WTC11 (cell line): ENCODE results near the gene SNTB2. TPM values are rescaled to one million over a fixed set of nuclear protein-coding genes. Genes with fewer than 3 reads are reported as not detected.

ENCODE experiments used
- ATAC-seq: fragments of 200-7000 bp; cut with Tn5 transposase; 2 replicates; pipeline ENCODE4 v1.10.0; 2021; ENCODE audit warnings: mild to moderate bottlenecking, moderate library complexity
- CTCF ChIA-PET: fragments of 300-600 bp; sonication (Branson Sonifier 250); formaldehyde crosslinking; loops from one replicate; lab custom pipeline; 2021; ENCODE audit warnings: antibody characterized with exemption; lab: Charles Lee
- POLR2A ChIA-PET: fragments of 350-600 bp; sonication (Branson Sonifier 250); formaldehyde crosslinking; loops from one replicate; lab custom pipeline; 2021; ENCODE audit warnings: antibody characterized with exemption; lab: Charles Lee
- DNase-seq: peaks from one replicate; pipeline ENCODE4 v3.0.0; 2021; ENCODE audit warnings: low spot score
- H3K27ac Mint-ChIP-seq: 2 replicates; pipeline ENCODE4 v1.8.0; 2021; ENCODE audit warnings: mixed read lengths
- H3K27me3 Mint-ChIP-seq: 2 replicates; pipeline ENCODE4 v1.8.0; 2021; ENCODE audit warnings: low read depth, mild to moderate bottlenecking, moderate library complexity, mixed read lengths
- H3K36me3 Mint-ChIP-seq: 2 replicates; pipeline ENCODE4 v1.8.0; 2021; ENCODE audit warnings: mixed read lengths
- H3K4me1 Mint-ChIP-seq: 2 replicates; pipeline ENCODE4 v1.8.0; 2022; ENCODE audit warnings: mixed read lengths
- H3K4me3 Mint-ChIP-seq: 2 replicates; pipeline ENCODE4 v1.8.0; 2021; ENCODE audit warnings: mild to moderate bottlenecking, moderate library complexity, mixed read lengths
- H3K9me3 Mint-ChIP-seq: 2 replicates; pipeline ENCODE4 v1.8.0; 2021; ENCODE audit warnings: mixed read lengths
- CBFB ChIP-seq: sonication (generic); formaldehyde crosslinking; IDR thresholded peaks from 2 replicates; pipeline ENCODE4 v1.8.1; 2022; ENCODE audit warnings: mild to moderate bottlenecking, low read depth, missing genetic modification reagents
- EMX1 ChIP-seq: fragments of 250-450 bp; sonication (Bioruptor Pico); IDR thresholded peaks from 2 replicates; pipeline ENCODE4 v1.8.0; 2021; ENCODE audit warnings: mild to moderate bottlenecking
- ESRRA ChIP-seq: sonication (generic); formaldehyde crosslinking; IDR thresholded peaks from 2 replicates; pipeline ENCODE4 v1.8.1; 2022; ENCODE audit warnings: mild to moderate bottlenecking, missing genetic modification reagents, borderline replicate concordance
- GABPB1 ChIP-seq: sonication (generic); formaldehyde crosslinking; IDR thresholded peaks from 2 replicates; pipeline ENCODE4 v1.8.1; 2023; ENCODE audit warnings: mild to moderate bottlenecking, missing genetic modification reagents
- JUN ChIP-seq: sonication (generic); formaldehyde crosslinking; IDR thresholded peaks from 2 replicates; pipeline ENCODE4 v1.8.0; 2023; ENCODE audit warnings: mild to moderate bottlenecking, missing genetic modification reagents
- MYBL2 ChIP-seq: sonication (generic); formaldehyde crosslinking; IDR thresholded peaks from 2 replicates; pipeline ENCODE4 v1.8.1; 2023; ENCODE audit warnings: mild to moderate bottlenecking, moderate library complexity, missing genetic modification reagents
- NFATC4 ChIP-seq: fragments of 250-450 bp; sonication (Bioruptor Pico); IDR thresholded peaks from 2 replicates; pipeline ENCODE4 v1.9.0; 2021; ENCODE audit warnings: mild to moderate bottlenecking
- TEAD1 ChIP-seq: sonication (generic); formaldehyde crosslinking; IDR thresholded peaks from 2 replicates; pipeline ENCODE4 v1.8.0; 2022; ENCODE audit warnings: mild to moderate bottlenecking, missing genetic modification reagents
- ZBTB21 ChIP-seq: sonication (generic); formaldehyde crosslinking; IDR thresholded peaks from 2 replicates; pipeline ENCODE4 v1.8.1; 2023; ENCODE audit warnings: mild to moderate bottlenecking, missing genetic modification reagents, borderline replicate concordance
- ZNF219 ChIP-seq: sonication (generic); formaldehyde crosslinking; IDR thresholded peaks from 2 replicates; pipeline ENCODE4 v1.8.0; 2023; ENCODE audit warnings: missing genetic modification reagents, mild to moderate bottlenecking, borderline replicate concordance
- ZNF232 ChIP-seq: sonication (generic); formaldehyde crosslinking; IDR thresholded peaks from 2 replicates; pipeline ENCODE4 v1.8.0; 2022; ENCODE audit warnings: mild to moderate bottlenecking, missing genetic modification reagents
- ZNF317 ChIP-seq: sonication (generic); formaldehyde crosslinking; IDR thresholded peaks from 2 replicates; pipeline ENCODE4 v1.8.1; 2023; ENCODE audit warnings: low read depth, mild to moderate bottlenecking, moderate library complexity, missing genetic modification reagents, borderline replicate concordance
- total RNA-seq: library from RNA; stranded (reverse); gene quantifications from 3 replicates; pipeline ENCODE4 v1.2.3, GENCODE V29; 2021
- TF ChIP-seq, protein P1 (sequence below): fragments of 200-600 bp; IDR thresholded peaks from 2 replicates; pipeline ENCODE4 v1.8.0; 2022; ENCODE audit warnings: antibody characterized with exemption
- TF ChIP-seq, protein P2 (sequence below): sonication (generic); formaldehyde crosslinking; IDR thresholded peaks from 2 replicates; pipeline ENCODE4 v1.8.0; 2022; ENCODE audit warnings: missing genetic modification reagents
- TF ChIP-seq, protein P3 (sequence below): sonication (generic); formaldehyde crosslinking; IDR thresholded peaks from 2 replicates; pipeline ENCODE4 v1.8.1; 2022; ENCODE audit warnings: mild to moderate bottlenecking, missing genetic modification reagents, moderate library complexity, borderline replicate concordance
- TF ChIP-seq, protein P4 (sequence below): sonication (generic); formaldehyde crosslinking; IDR thresholded peaks from 2 replicates; pipeline ENCODE4 v1.8.0; 2022; ENCODE audit warnings: mild to moderate bottlenecking, missing genetic modification reagents
- TF ChIP-seq, protein P5 (sequence below): sonication (generic); formaldehyde crosslinking; IDR thresholded peaks from 2 replicates; pipeline ENCODE4 v1.8.1; 2023; ENCODE audit warnings: mild to moderate bottlenecking, missing genetic modification reagents, moderate library complexity
- TF ChIP-seq, protein P6 (sequence below): sonication (generic); formaldehyde crosslinking; IDR thresholded peaks from 2 replicates; pipeline ENCODE4 v1.8.1; 2023; ENCODE audit warnings: mild to moderate bottlenecking, moderate library complexity, missing genetic modification reagents
- TF ChIP-seq, protein P7 (sequence below): sonication (generic); formaldehyde crosslinking; IDR thresholded peaks from 2 replicates; pipeline ENCODE4 v1.8.1; 2023; ENCODE audit warnings: mild to moderate bottlenecking, missing genetic modification reagents

SNTB2 gene
- total RNA-seq, 1 experiment from 2014 or later = 23.7 TPM

DNA sequence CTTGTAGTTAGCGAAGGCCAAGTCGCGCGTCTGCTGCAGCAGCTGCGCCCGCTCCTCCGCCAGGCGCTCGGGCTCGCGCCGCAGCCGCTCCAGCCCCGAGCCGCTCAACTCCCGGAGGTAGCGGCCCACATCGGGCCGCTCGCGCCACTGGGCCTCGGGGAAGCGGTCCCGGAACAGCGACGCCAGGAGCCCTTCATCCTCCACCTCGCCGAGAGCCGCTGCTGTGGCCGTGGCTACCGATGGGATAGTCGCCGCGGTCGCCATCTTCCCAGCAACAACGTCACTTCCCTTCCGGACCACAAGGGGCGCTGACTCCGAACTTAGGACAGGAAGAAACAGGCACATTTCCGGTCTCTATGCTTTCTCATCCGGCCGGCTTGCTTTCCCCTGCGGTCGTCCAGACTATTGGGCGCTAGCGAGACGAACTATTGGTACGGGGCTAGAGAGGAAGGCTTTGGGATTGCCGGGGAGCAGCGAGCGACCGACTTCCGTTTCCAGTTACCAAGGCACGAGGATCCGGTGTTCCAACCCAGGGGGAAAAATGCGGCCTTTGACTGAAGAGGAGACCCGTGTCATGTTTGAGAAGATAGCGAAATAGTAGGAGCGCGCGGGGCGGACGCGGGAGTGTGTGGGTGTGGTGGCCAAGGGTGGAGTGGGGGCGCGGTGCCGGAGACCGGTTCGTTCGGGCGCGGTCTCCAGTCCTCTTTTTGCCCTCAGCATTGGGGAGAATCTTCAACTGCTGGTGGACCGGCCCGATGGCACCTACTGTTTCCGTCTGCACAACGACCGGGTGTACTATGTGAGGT is 152.5 kb downstream of the SNTB2 start, which contains the start of the genes COG8 and NIP7:
COG8 (minus strand) TSS at position 276 of the 806 bp plus-strand sequence; CDS start at position 264, 12 bp downstream.
NIP7 (plus strand) TSS at position 484 of the 806 bp plus-strand sequence; CDS start at position 542, 58 bp downstream.
- CTCF ChIA-PET = interaction anchor here (0.6 kb wide), 1 partner anchor 10 kb away, joined by 3 read pairs; no protein-coding TSS in a partner anchor
- peaks cover 47% of the 10 kb centered on the region for H3K36me3 Mint-ChIP-seq
- no peaks in the 10 kb centered on the region for H3K27me3 Mint-ChIP-seq
- TF ChIP-seq ZBTB21 (peak; percentile 40; the same call in 1 of the 2 replicates), JUN (CRISPR knock-in tag) (no peak), ESRRA (no peak), GABPB1 (peak; percentile 88), EMX1 (CRISPR knock-in tag) (no peak), CBFB (peak; percentile 94; the same call in 1 of the 2 replicates), ZNF317 (CRISPR knock-in tag) (no peak), ZNF232 (0 out of 2 replicates have a peak, but pooled peaks have one; percentile 58), TEAD1 (peak; percentile 12; the same call in 1 of the 2 replicates), NFATC4 (CRISPR knock-in tag) (no peak), MYBL2 (CRISPR knock-in tag) (0 out of 2 replicates have a peak, but pooled peaks have one; percentile 79), ZNF219 (0 out of 2 replicates have a peak, but pooled peaks have one; percentile 44)
- TF ChIP-seq, protein P1, sequence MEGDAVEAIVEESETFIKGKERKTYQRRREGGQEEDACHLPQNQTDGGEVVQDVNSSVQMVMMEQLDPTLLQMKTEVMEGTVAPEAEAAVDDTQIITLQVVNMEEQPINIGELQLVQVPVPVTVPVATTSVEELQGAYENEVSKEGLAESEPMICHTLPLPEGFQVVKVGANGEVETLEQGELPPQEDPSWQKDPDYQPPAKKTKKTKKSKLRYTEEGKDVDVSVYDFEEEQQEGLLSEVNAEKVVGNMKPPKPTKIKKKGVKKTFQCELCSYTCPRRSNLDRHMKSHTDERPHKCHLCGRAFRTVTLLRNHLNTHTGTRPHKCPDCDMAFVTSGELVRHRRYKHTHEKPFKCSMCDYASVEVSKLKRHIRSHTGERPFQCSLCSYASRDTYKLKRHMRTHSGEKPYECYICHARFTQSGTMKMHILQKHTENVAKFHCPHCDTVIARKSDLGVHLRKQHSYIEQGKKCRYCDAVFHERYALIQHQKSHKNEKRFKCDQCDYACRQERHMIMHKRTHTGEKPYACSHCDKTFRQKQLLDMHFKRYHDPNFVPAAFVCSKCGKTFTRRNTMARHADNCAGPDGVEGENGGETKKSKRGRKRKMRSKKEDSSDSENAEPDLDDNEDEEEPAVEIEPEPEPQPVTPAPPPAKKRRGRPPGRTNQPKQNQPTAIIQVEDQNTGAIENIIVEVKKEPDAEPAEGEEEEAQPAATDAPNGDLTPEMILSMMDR = peak; percentile 89
- TF ChIP-seq, protein P2, sequence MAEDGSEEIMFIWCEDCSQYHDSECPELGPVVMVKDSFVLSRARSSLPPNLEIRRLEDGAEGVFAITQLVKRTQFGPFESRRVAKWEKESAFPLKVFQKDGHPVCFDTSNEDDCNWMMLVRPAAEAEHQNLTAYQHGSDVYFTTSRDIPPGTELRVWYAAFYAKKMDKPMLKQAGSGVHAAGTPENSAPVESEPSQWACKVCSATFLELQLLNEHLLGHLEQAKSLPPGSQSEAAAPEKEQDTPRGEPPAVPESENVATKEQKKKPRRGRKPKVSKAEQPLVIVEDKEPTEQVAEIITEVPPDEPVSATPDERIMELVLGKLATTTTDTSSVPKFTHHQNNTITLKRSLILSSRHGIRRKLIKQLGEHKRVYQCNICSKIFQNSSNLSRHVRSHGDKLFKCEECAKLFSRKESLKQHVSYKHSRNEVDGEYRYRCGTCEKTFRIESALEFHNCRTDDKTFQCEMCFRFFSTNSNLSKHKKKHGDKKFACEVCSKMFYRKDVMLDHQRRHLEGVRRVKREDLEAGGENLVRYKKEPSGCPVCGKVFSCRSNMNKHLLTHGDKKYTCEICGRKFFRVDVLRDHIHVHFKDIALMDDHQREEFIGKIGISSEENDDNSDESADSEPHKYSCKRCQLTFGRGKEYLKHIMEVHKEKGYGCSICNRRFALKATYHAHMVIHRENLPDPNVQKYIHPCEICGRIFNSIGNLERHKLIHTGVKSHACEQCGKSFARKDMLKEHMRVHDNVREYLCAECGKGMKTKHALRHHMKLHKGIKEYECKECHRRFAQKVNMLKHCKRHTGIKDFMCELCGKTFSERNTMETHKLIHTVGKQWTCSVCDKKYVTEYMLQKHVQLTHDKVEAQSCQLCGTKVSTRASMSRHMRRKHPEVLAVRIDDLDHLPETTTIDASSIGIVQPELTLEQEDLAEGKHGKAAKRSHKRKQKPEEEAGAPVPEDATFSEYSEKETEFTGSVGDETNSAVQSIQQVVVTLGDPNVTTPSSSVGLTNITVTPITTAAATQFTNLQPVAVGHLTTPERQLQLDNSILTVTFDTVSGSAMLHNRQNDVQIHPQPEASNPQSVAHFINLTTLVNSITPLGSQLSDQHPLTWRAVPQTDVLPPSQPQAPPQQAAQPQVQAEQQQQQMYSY = 0 out of 2 replicates have a peak, but pooled peaks have one; percentile 18
- TF ChIP-seq, protein P3, sequence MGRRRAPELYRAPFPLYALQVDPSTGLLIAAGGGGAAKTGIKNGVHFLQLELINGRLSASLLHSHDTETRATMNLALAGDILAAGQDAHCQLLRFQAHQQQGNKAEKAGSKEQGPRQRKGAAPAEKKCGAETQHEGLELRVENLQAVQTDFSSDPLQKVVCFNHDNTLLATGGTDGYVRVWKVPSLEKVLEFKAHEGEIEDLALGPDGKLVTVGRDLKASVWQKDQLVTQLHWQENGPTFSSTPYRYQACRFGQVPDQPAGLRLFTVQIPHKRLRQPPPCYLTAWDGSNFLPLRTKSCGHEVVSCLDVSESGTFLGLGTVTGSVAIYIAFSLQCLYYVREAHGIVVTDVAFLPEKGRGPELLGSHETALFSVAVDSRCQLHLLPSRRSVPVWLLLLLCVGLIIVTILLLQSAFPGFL (CRISPR knock-in tag) = 0 out of 2 replicates have a peak, but pooled peaks have one; percentile 5
- TF ChIP-seq, protein P4, sequence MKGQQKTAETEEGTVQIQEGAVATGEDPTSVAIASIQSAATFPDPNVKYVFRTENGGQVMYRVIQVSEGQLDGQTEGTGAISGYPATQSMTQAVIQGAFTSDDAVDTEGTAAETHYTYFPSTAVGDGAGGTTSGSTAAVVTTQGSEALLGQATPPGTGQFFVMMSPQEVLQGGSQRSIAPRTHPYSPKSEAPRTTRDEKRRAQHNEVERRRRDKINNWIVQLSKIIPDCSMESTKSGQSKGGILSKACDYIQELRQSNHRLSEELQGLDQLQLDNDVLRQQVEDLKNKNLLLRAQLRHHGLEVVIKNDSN (CRISPR knock-in tag) = peak; percentile 57; the same call in 1 of the 2 replicates
- TF ChIP-seq, protein P5, sequence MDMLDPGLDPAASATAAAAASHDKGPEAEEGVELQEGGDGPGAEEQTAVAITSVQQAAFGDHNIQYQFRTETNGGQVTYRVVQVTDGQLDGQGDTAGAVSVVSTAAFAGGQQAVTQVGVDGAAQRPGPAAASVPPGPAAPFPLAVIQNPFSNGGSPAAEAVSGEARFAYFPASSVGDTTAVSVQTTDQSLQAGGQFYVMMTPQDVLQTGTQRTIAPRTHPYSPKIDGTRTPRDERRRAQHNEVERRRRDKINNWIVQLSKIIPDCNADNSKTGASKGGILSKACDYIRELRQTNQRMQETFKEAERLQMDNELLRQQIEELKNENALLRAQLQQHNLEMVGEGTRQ = peak; percentile 55
- TF ChIP-seq, protein P6, sequence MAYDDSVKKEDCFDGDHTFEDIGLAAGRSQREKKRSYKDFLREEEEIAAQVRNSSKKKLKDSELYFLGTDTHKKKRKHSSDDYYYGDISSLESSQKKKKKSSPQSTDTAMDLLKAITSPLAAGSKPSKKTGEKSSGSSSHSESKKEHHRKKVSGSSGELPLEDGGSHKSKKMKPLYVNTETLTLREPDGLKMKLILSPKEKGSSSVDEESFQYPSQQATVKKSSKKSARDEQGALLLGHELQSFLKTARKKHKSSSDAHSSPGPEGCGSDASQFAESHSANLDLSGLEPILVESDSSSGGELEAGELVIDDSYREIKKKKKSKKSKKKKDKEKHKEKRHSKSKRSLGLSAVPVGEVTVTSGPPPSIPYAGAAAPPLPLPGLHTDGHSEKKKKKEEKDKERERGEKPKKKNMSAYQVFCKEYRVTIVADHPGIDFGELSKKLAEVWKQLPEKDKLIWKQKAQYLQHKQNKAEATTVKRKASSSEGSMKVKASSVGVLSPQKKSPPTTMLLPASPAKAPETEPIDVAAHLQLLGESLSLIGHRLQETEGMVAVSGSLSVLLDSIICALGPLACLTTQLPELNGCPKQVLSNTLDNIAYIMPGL = peak; percentile 71
- TF ChIP-seq, protein P7, sequence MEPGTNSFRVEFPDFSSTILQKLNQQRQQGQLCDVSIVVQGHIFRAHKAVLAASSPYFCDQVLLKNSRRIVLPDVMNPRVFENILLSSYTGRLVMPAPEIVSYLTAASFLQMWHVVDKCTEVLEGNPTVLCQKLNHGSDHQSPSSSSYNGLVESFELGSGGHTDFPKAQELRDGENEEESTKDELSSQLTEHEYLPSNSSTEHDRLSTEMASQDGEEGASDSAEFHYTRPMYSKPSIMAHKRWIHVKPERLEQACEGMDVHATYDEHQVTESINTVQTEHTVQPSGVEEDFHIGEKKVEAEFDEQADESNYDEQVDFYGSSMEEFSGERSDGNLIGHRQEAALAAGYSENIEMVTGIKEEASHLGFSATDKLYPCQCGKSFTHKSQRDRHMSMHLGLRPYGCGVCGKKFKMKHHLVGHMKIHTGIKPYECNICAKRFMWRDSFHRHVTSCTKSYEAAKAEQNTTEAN (CRISPR knock-in tag) = 0 out of 2 replicates have a peak, but pooled peaks have one; percentile 5

More for the DNA sequence above, 152.5 kb downstream of the SNTB2 start, which contains the start of the genes COG8 and NIP7:
- DNase-seq (peak; percentile 97), ATAC-seq (peak; percentile 99)
- Mint-ChIP-seq H3K4me1 (peaks cover 18% of the 10 kb centered on the region), H3K9me3 (no peaks in the 10 kb centered on the region), H3K27ac (peak within 1 kb of the TSS; percentile 99), H3K4me3 (peak within 1 kb of the TSS; percentile 98)
- POLR2A ChIA-PET = interaction anchor here (0.7 to 1.3 kb wide), 4 partner anchors 8 to 11 kb away, joined by 3 to 5 read pairs (median 4); partner anchors contain the start of gene PDF
